ENCODE results near the gene ATP1B2.
"Not testable (repeated sequence)": the region's sequence is repeated elsewhere in the genome, so short reads cannot be mapped to it uniquely, and the experiment has no call there.

The ATP1B2 gene, protein sequence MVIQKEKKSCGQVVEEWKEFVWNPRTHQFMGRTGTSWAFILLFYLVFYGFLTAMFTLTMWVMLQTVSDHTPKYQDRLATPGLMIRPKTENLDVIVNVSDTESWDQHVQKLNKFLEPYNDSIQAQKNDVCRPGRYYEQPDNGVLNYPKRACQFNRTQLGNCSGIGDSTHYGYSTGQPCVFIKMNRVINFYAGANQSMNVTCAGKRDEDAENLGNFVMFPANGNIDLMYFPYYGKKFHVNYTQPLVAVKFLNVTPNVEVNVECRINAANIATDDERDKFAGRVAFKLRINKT

DNA sequence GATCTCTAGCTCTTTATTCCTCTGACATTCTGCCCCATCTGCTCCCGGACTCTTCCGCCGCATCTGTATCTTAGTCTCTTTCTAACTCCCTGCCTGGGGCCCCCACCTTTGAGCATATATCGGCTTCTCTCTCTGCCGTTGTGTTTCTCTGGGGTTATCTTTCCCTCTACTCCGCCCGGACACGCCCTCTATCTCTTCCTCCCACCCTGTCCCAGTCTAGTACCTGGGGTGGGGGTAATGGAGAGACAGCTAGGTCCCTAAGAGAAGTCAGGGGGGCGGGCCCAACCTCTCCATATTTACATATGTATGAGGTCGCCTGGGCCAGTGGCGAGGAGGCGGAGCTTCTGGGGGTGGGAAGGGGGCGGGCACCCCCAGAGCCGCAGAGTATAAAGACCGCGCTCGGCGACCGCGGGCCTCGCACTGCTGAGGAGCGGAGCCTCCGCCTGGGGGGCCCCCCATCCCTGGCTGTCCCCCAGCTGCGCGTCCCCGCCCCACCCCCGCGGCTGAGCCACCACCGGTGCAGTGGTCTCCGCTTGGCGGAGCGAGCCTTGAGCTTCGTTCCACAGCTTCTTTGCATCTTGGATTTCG lies at the start of gene ATP1B2:
TSS of gene ATP1B2 (plus strand) at position 418 of the 588 bp plus-strand sequence. CDS start 593 bp downstream, outside the sequence.
- DNase-seq (ENCODE audit: low spot score): peak; percentile 97

DNA sequence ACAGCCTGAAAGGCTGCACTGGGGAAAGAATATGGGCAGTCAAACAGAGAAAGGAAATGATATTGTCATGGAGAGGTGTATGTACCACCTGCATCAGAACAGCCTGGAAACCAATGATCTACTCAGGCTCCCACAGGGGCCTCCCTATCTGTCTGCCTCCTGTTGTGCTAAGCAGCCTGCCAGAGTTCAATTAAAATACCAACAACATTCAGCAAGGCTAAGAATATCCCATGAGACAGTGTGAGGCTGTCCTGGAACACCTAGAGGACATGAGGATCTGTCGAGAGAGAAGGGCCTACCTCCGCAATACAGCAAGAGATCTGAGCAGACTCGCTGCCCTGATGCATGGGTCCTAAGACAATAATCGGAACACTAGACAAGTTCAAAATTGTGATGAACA lies 44.4 kb upstream of the ATP1B2 start:
- no peak for DNase-seq (ENCODE audit: low spot score)

DNA sequence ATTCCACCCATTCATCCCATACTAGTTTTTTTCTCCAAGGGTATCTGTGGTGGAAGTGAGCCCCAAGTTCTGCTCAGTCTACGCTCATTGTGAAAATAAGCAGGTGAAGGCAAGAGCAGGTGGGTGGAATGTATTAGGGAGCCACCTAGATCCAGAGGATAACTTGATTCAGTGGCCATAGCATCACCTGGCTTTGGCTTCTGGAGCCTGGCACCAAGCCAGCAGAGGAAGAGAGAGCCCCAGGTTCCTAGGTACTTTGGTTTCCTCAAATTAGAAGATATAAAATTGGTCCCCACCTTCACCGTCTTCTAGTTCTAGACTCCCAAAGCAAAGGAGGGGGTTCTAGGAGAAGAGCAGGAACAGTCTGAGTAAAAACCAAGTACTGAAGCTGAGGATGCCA lies 40.1 kb upstream of the ATP1B2 start:
- no peak for DNase-seq (ENCODE audit: low spot score)

DNA sequence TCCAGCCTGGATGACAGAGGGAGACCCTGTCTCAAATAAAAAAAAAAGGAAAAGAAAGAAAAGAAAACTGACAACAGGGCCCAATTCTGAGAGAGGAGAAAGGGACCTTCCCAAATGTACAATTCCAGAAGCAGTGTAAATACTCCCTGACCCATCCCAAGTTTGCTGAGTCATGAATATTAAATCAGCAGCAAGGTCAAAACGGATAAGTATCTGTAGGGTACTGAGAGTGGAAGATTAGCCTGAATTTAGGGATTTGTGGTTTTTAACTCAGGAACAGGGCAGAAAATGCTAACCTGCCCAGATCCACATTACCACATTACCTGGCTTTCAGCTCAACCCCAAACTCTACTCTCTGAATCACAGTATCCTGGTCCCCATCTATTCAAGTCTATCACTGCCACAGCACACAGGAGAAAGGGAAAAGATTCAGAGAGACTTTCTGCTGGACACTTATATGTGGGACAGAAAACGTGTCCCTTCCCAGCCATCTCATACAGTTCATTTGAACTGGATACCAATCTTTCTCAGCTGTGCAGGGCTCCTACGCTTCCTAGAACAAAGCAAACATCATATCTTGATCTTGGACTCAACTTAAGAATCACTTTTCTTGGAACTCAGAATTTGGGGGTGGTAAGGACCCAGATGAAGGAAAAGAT lies 39.0 kb upstream of the ATP1B2 start:
- no peak for DNase-seq (ENCODE audit: low spot score)

DNA sequence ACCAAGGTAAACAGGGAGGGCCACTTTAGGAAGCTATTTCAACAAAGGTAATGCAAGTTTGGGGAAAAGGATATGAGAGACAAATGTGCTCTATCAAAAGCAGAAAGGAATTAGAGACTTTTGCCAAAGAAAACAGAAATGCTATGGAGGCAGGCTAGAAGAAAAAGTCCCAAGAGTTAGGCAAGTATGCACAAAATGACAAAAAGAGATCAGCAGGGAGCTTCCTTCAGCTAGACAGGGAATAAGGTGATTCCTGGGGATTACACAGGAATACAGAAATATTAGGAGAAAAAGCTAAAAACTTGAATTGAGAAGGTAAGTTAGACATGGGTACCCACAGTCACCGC lies 38.5 kb upstream of the ATP1B2 start:
- DNase-seq (ENCODE audit: low spot score): no peak

DNA sequence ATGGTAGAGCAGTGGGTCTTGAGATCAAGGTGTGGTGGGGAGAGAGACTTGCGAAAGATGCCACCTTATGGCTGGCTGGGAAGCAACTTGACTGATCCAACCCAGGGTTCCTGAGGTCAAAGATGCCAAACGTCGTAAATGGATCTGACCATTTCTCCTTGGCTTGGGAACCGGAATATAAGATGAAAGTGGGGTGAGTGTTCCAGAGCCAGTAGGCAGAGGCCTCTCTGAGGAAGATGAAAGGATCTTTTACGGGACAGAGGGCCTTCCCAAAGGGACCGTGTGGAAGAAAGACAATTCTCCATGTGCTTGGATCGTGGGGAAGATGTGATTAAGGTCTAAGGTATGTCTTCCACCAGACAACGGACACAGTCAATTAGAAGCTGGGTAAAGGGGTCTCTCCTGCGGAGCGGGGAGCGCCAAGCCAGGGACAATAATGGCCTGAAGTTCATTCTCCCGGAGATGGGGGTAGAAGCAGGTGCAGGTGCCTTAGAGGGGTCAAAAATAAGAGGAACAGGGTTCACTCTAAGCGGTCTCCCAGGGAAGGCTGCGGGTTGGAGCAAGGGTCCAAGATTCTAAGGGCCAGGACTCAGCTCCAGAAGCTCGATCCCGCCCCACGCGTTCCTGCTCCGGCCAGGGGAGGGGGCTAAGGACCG lies 36.8 kb upstream of the ATP1B2 start:
- peak; percentile 22 for DNase-seq (ENCODE audit: low spot score)

DNA sequence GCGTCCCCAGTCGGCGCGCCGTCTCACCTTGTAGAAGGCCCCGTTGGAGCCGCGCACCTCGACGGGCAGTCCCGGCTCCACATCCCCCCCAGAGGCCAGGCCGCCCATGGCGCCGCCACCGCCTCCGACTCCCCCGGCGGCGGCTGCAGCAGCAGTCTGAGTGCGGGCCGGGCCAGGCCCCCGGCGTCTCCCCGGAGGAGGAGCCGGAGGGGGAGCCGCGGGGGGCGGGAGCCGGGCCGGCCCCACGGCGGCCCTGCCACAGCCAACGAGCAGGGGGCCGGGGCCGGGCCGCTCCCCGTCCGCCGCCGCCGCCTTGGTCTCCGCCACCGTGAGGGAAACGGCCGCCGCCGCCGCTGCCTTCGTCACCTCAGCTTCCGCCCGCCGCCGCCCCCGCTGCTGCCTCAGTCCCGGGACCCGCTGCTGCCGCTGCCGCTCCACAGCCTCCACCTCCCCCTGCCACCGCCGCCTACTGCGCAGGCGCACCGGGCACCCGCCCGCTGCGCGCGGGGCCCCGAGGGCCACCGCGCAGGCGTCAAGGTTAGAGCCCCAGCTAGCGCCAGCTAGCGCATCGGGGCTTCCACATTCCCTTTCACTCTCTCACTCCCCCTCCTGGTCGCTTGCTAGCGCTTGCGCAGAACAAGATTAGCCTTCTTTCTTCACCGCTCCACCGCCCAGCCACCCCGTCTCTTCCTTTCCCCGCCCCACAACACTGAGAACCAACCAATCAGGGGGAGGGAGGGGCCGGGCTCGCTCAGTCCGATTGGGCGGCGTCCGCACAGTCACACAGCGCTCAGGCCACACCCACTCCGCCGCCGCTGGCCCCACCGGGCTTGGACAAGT lies 36.1 kb upstream of the ATP1B2 start, which contains the start of gene FXR2:
TSS of gene FXR2 (minus strand) at position 473 of the 840 bp plus-strand sequence. CDS start at position 108, 365 bp downstream.
- DNase-seq (ENCODE audit: low spot score): peak; percentile 100

DNA sequence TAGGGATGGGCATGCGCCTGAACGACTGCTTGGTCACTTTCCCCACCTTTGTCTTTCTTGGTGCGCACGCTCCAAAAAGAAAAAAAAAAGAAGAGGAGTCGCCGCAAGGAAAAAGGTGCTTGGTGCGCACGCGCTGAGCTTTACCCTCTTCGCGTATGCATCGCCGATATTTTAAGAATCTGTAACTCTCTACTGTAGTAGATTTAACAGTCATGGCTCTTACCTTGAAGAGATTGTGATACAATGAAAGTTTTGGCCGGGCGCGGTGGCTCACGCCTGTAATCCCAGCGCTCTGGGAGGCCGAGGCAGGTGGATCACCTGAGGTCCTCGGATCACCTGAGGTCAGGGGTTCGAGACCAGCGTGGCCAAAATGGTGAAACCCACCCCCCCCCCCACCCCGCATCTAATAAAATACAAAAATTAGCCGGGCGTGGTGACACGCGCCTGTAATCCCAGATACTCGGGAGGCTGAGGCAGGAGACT lies 35.4 kb upstream of the ATP1B2 start:
- DNase-seq (ENCODE audit: low spot score): no peak

DNA sequence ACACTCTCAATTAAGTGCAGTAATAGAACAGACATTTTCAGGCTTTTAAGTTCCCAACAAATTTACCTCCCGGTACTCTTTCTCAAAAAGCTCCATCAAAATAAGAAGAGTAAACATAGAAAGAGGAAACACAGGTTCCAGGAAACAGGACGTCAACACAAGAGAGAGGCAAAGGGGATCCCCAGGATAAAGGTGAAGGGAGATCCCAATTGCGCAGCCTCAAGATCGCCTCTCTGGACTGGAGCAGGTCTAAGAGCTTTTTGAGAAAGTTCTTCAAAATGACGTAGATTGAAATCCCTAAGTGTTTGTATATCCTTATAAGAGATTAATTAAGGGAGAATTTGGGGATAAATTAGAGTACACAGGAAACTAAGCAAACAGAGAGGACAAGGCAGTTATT lies 32.1 kb upstream of the ATP1B2 start:
- no peak for DNase-seq (ENCODE audit: low spot score)

DNA sequence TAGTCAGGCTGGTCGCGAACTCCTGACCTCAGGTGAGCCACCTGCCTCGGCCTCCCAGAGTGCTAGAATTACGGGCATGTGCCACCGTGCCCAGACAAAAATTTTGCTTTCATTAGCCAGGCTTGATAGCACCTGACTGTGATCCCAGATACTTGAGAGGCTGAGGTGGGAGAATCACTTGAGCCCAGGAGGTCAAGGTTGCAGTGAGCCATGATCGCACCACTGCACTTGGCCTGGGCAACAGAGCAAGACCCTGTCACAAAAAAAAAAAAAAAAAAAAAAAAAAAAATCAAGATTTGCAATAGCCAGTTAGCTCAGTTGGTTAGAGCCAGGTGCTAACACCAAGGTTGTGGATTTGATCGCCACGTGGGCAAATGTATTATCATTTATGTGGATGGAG lies 29.9 kb upstream of the ATP1B2 start:
- no peak for DNase-seq (ENCODE audit: low spot score)

DNA sequence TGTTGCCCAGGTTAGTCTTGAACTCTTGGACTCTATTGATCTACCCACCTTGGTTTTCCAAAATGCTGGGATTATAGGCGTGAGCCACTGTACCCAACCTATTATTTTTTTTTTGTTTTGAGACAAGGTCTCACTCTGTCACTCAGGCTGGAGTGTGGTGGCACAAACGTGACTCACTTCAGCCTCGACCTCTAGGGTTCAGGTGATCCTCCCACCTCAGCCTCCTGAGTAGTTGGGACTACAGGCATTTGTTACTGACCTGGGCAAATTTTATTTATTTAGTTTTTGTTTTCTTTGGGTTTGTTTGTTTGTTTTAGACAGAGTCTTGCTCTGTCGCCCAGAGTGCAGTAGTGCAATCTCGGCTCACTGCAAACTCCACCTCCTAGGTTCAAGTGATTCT lies 27.1 kb upstream of the ATP1B2 start:
- DNase-seq (ENCODE audit: low spot score): no peak

DNA sequence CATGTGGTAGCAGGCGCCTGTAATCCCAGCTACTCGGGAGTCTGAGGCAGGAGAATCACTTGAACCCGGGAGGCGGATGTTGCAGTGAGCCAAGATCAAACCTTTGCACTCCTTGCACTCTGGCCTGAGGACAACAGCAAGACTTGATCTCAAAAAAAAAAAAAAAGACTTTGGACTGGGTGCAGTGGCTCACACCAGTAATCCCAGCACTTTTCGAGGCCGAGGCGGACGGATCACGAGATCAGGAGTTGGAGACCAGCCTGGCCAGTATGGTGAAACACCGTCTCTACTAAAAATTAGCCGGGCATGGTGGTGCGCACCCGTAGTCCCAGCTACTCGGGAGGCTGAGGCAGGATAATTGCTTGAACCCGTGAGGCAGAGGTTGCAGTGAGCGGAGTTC lies 25.0 kb upstream of the ATP1B2 start:
- not testable (repeated sequence) for DNase-seq (ENCODE audit: low spot score)

DNA sequence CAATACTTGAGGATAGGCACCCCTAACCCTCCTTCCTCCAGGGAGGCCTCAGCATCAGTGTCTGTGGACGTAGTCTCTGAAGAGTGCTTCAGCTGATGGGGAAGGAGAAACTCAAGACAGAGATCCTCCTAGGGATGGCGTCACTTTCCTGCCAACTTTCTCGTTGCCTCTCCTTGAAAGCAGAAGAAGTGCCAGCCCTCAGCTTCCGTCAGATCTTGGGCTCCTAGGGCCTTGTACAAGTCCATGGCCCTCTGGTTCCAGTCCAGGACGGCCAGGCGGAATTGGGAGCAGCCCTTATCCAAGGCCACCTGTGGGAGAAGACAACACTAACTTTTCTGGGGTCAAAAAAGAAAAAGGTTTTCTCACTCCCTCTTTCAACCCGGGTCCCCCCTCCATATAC lies 24.4 kb upstream of the ATP1B2 start:
- no peak for DNase-seq (ENCODE audit: low spot score)

DNA sequence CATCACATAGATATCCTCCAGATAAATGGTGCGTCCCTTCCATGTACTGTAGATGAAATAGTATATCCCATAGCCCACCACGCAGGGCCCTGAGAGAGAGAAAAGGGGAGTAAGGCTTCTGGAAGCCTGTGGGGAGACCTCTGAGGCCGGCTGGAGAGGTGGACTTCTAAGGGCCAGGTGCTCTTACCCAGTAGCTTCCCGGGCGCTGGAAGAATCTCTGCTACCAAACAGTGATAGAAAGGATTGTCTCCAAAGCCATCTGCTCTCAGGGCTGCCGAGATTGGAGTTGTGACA lies 23.8 kb upstream of the ATP1B2 start:
- DNase-seq (ENCODE audit: low spot score): no peak

DNA sequence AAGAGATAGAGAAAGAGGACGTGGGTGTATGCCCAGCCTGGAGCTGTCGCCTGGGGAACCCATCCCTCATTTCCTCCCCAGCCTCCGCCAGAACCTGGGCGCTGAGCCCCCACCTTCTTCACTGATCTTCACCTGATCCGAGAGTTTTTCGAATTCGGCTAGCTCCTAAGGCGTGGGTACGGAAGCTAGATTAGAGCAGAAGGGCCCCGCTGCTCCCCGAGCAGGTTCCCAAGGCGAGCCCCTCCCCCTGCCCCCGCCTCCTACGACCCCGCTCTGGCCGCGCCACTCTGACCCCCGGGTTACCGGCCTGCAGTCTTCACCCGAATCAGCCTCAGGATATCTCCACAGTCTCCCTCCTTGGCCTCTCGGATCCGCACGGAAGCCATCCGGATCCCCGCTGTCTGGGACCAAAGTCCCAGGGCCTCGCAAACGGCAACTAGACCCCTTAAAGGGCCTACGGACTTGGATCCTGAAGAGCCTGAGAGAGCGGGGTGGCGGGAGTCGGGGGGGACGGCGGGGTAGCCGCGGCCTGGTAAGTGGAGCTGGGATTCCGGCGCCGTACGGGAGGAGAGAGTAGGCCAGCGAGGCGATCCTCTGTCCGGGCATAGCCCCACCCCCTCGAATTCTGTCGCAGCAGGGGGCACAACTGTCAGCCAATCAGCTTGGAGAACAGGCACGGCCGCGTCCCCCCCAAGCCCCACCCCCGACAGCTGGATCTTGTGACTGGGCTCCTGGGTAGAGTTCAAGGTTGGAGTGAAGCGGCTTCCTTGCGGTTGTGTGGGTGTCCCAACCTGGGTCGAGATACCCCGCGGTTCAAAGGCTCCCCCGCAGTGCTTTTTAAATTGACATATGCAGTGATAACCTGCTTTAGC lies 23.2 kb upstream of the ATP1B2 start, which contains the start of gene SAT2:
TSS of gene SAT2 (minus strand) at position 572 of the 872 bp plus-strand sequence. CDS start at position 386, 186 bp downstream.
- DNase-seq (ENCODE audit: low spot score): peak; percentile 86

DNA sequence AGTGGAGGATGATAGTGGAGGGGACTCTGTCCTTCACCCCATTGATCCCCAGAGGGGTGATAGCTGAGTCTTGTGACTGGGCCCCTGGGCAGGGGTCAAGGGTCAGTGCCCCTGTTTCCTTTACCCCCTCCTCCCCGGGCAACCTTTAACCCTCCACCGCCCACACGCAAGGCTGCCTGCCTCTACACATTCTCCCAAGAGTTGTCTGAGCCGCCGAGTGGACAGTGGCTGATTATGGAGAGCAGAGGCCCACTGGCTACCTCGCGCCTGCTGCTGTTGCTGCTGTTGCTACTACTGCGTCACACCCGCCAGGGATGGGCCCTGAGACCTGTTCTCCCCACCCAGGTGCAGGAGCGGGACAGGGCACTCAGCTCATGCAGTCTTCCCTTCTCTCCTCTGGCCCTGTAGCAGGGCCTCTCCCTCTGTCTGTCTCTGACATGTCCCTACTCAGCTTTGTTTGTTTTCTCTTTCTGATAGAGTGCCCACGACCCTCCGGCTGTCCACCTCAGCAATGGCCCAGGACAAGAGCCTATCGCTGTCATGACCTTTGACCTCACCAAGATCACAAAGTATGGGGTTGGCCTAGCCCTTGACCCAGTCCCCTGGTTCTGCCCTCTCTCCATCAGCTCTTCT lies 20.7 kb upstream of the ATP1B2 start, which contains the start of gene SHBG:
TSS of gene SHBG (plus strand) at position 197 of the 633 bp plus-strand sequence. CDS start at position 235, 38 bp downstream.
- no peak for DNase-seq (ENCODE audit: low spot score)

DNA sequence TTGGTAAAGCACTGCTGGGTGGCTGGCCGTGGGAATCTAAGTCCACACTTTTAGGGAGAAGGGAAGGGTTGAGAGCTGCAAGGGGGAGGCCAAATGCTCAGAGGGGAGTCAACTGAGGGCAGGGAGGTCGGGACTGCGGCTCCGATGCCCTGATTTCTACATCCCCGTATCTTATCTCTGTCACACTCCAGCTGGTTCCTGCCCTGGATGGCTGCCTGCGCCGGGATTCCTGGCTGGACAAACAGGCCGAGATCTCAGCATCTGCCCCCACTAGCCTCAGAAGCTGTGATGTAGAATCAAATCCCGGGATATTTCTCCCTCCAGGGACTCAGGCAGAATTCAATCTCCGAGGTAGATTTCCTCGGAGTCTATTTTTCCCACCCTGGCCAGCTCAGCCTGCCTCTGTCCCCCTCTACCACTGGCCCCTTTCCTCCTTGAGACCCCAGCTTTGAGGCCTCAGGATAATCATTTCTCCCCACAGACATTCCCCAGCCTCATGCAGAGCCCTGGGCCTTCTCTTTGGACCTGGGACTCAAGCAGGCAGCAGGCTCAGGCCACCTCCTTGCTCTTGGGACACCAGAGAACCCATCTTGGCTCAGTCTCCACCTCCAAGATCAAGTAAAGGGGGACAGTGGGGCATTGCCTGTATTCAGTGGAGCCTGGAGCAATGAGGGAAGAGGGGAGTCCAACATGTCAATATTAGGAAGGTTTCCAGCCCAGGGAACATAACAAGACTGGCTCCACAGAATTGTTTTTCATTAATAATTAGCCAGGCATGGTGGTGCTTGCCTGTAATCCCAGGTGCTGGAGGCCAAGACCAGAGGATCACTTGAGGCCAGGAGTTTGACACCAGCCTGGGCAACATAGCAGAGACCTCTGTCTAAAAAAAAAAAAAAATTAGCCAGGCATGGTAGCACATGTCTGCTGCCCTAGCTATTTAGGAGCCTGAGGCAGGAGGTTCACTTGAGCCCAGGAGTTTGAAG lies 19.0 kb upstream of the ATP1B2 start:
- DNase-seq (ENCODE audit: low spot score): no peak

DNA sequence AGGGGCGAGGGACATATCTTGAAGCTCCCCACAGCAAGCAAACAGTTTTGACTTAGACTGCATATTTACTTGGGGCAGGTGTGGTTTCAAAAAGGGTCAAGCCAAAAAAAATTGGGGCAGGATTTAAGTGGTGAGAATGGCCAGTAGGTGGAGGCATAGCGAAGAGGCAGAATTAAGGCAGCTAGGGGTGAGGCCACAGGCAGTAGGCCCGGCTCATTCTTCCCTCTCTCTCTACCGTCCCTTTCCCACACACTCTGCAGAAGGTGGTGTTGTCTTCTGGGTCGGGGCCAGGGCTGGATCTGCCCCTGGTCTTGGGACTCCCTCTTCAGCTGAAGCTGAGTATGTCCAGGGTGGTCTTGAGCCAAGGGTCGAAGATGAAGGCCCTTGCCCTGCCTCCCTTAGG lies 18.2 kb upstream of the ATP1B2 start:
- DNase-seq (ENCODE audit: low spot score): peak; percentile 83

DNA sequence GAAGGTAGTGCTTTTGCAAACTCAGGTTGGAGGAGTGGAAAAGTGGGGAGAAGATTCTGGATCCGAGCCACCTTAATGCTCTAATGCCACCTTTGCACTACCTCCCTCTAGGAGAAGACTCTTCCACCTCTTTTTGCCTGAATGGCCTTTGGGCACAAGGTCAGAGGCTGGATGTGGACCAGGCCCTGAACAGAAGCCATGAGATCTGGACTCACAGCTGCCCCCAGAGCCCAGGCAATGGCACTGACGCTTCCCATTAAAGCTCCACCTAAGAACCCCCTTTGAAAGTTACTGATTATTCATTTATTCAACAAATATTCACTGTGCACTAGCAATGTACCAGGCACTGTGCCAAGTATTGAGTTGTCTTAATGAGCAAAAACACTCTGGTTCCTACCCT lies 17.6 kb upstream of the ATP1B2 start:
- DNase-seq (ENCODE audit: low spot score): no peak

All from hematopoietic multipotent progenitor cell treated with erythropoietin and hydrocortisone succinate and interleukin-3 and kit ligand, for 15 days (in vitro differentiated cells).